Glutamatergic neuron (in vitro differentiated cells): ENCODE results near the gene FGG. TPM values are rescaled to one million over a fixed set of nuclear protein-coding genes. Genes with fewer than 3 reads are reported as not detected.

Experiments used
- DNase-seq: peaks from one replicate; pipeline ENCODE4 v3.0.0; 2022
- H3K27ac Mint-ChIP-seq: one replicate; pipeline ENCODE4 v1.8.0; 2020; ENCODE audit warnings: mild to moderate bottlenecking, mixed read lengths, inconsistent platforms; ENCODE audit not compliant: unreplicated experiment
- H3K27me3 Mint-ChIP-seq: one replicate; pipeline ENCODE4 v1.8.0; 2020; ENCODE audit warnings: mild to moderate bottlenecking, moderate library complexity, mixed read lengths, inconsistent platforms; ENCODE audit not compliant: unreplicated experiment
- H3K36me3 Mint-ChIP-seq: one replicate; pipeline ENCODE4 v1.8.0; 2020; ENCODE audit warnings: mild to moderate bottlenecking, mixed read lengths, inconsistent platforms; ENCODE audit not compliant: unreplicated experiment
- H3K4me1 Mint-ChIP-seq: one replicate; pipeline ENCODE4 v1.8.0; 2020; ENCODE audit warnings: mild to moderate bottlenecking, low read depth, mixed read lengths, inconsistent platforms; ENCODE audit not compliant: unreplicated experiment
- H3K4me3 Mint-ChIP-seq: one replicate; pipeline ENCODE4 v1.8.0; 2020; ENCODE audit warnings: mild to moderate bottlenecking, mixed read lengths, inconsistent platforms; ENCODE audit not compliant: unreplicated experiment
- H3K9me3 Mint-ChIP-seq: one replicate; pipeline ENCODE4 v1.8.0; 2020; ENCODE audit warnings: mild to moderate bottlenecking, moderate library complexity, mixed read lengths, inconsistent platforms; ENCODE audit not compliant: unreplicated experiment
- total RNA-seq: library from RNA; stranded (reverse); fragmentation: NEBNext Ultra II Directional; extraction: Animal tissue kit (Norgen Biotek cat#: 25700); gene quantifications from one replicate; pipeline ENCODE4 v1.2.1, GENCODE V29; 2021; ENCODE audit not compliant: unreplicated experiment
- TF ChIP-seq, protein P1 (sequence below): fragments of 200-600 bp; sonication (generic); IDR thresholded peaks from one replicate; pipeline ENCODE4 v1.5.0; 2021; ENCODE audit not compliant: partially characterized antibody, unreplicated experiment

Gene FGG
- total RNA-seq, 1 donor from 2014 or later: not detected

DNA sequence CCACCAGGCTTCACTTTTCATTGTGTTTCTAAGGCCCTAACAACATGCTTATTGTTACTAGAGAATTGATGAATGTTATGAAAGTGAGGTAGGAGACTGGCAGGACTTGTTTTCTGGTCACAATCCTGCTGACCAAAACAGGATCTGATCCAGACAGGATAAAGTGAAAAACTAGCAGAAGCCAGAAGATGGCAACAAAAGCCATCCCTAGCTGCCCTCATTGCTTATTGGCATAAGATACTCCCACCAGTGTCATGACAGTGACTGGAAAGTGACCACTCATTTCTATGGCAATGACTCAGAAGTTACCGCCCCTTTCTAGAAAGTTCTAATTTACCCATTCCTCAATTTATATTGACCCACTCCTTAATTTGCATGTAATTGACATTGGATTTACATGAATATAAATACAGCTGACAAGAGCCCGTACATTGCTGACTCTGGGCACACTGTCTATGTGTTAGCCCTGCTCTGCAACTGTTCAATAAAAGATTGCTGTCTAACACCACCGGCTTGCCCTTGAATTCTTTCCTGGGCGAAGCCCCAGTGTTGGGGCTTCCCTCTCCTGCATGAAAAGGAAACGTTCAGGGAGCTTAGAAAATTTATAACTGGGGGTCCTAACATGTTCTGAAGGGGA lies 30.0 kb upstream of the FGG start:
- H3K9me3 Mint-ChIP-seq: no peaks in the 10 kb centered on the region

DNA sequence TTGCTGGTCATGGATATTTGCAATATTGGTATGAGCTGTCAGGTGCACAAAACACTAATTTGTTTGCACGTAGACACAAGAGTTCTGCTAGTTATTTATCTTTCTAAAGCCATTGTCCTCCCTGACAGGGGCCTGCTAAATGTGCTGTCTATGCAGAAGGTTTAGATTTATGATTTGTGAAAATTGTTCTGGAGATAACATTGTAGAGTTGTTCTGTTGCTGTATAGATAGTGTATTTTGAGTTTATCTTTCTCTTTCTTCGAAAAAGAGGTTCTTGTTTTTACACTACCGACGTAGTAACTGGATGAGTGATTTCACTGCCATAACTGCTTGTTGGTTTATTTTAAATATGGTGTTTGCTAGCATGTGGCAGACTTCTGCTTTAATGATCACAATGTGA lies 28.5 kb upstream of the FGG start:
- TF ChIP-seq, protein P1, sequence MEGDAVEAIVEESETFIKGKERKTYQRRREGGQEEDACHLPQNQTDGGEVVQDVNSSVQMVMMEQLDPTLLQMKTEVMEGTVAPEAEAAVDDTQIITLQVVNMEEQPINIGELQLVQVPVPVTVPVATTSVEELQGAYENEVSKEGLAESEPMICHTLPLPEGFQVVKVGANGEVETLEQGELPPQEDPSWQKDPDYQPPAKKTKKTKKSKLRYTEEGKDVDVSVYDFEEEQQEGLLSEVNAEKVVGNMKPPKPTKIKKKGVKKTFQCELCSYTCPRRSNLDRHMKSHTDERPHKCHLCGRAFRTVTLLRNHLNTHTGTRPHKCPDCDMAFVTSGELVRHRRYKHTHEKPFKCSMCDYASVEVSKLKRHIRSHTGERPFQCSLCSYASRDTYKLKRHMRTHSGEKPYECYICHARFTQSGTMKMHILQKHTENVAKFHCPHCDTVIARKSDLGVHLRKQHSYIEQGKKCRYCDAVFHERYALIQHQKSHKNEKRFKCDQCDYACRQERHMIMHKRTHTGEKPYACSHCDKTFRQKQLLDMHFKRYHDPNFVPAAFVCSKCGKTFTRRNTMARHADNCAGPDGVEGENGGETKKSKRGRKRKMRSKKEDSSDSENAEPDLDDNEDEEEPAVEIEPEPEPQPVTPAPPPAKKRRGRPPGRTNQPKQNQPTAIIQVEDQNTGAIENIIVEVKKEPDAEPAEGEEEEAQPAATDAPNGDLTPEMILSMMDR: no peak
- no peak for DNase-seq
- Mint-ChIP-seq H3K4me1 (no peaks in the 10 kb centered on the region), H3K27me3 (no peaks in the 10 kb centered on the region), H3K27ac (no peak overlapping the region), H3K36me3 (no peaks in the 10 kb centered on the region), H3K4me3 (no peak overlapping the region), H3K9me3 (no peaks in the 10 kb centered on the region)

More for the DNA sequence above, 30.0 kb upstream of the FGG start:
- H3K27ac Mint-ChIP-seq: no peak overlapping the region
- H3K4me3 Mint-ChIP-seq: no peak overlapping the region
- H3K4me1 Mint-ChIP-seq: no peaks in the 10 kb centered on the region
- H3K27me3 Mint-ChIP-seq: no peaks in the 10 kb centered on the region
- DNase-seq: no peak
- H3K36me3 Mint-ChIP-seq: no peaks in the 10 kb centered on the region
- TF ChIP-seq, protein P1: no peak

DNA sequence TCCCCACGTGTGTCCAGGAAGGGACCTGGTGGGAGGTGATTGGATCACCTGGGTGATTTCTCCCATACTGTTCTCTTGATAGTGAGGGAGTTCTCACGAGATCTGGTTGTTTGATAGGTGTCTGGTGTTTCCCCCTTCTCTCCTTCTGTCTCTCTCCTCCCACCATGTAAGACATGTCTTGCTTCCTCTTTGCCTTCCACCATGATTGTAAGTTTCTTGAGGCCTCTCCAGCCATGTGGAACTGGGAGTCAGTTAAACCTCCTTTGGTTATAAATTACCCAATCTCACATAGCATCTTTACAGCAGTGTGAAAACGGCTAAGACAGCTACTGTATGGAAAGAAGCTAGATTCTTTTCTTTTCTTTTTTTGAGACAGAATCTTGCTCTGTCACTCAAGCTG lies 21.6 kb upstream of the FGG start:
- Mint-ChIP-seq H3K4me1 (no peaks in the 10 kb centered on the region), H3K27me3 (peaks cover 2% of the 10 kb centered on the region)
- TF ChIP-seq, protein P1: no peak

DNA sequence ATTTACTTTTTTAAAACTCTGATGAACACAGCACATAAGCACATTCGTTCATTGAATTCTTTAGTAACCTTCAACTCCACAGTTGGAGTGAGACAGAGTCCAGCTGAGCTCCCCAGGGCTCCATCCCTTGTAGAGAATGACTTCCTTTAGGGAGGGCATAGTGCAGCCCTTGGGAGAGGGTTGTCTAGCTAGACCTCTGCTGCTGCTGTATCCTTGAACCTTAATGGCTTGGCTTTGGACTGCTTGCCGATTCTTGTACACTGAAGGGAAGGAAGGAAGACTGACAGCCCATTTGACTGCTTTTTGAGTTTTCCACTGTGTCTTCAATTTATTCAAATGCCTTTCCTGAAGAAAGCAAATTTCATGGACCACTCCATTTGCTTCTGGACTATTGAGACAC lies 19.4 kb upstream of the FGG start:
- Mint-ChIP-seq H3K36me3 (no peaks in the 10 kb centered on the region), H3K27me3 (peaks cover 2% of the 10 kb centered on the region), H3K27ac (no peak overlapping the region), H3K9me3 (no peaks in the 10 kb centered on the region), H3K4me3 (no peak overlapping the region), H3K4me1 (no peaks in the 10 kb centered on the region)
- DNase-seq: no peak
- TF ChIP-seq, protein P1: no peak

More for the DNA sequence above, 21.6 kb upstream of the FGG start:
- H3K36me3 Mint-ChIP-seq: no peaks in the 10 kb centered on the region
- no peak for DNase-seq
- no peaks in the 10 kb centered on the region for H3K9me3 Mint-ChIP-seq
- H3K27ac Mint-ChIP-seq: no peak overlapping the region
- H3K4me3 Mint-ChIP-seq: no peak overlapping the region

DNA sequence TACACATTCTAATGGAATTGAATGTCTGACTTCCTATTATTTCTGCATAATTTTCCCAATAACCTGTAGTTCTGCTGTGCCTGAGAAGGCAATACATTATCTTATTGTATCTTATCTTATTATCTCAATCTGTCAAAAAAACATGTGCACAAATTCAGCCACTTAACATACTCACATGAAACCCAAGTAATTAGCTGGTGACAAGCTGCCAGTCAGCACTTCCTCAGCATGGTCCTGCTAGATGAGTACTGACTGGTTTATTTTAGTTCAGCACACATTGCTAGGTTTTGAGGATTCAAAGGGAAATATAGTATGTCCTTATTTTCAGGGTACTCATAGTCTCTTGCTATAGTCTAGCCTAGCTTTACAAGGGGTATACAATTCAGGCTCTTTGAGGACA lies 17.9 kb upstream of the FGG start:
- Mint-ChIP-seq H3K27ac (no peak overlapping the region), H3K27me3 (peaks cover 2% of the 10 kb centered on the region), H3K36me3 (no peaks in the 10 kb centered on the region), H3K4me1 (peaks cover 2% of the 10 kb centered on the region), H3K9me3 (no peaks in the 10 kb centered on the region), H3K4me3 (no peak overlapping the region)
- DNase-seq: no peak
- TF ChIP-seq, protein P1: no peak
